Cardiac ventricle fibroblast (primary cell): ENCODE measurements around the gene NBPF11. TPM values are rescaled to one million over a fixed set of nuclear protein-coding genes. Genes with fewer than 3 reads are reported as not detected.

Experiments used
- total RNA-seq: library from RNA; depleted of rRNA; stranded (reverse); fragments of >200 nt; gene quantifications from 2 replicates; pipeline ENCODE4 v1.2.3, GENCODE V29; 2015

NBPF11 gene
- total RNA-seq = 2.4 and 4.3 TPM in 2 replicates

GRCh38 chr1:148151911-148152656 lies at the start of gene NBPF11:
NBPF11 (minus strand) TSS chr1:148152281; CDS start chr1:148127003, 25,278 bp downstream.

Other genes starting within 250 kb of the NBPF11 start
- not detected in 2 replicates for gene GJA8, start 249.5 kb downstream of the NBPF11 start, total RNA-seq
- 6.9 and 10.5 TPM in 2 replicates for gene GPR89B, start 223.9 kb downstream of the NBPF11 start, total RNA-seq